B cell (primary cell): Measurements from ENCODE around the gene HSPA12A. TPM values are rescaled to one million over a fixed set of nuclear protein-coding genes. Genes with fewer than 3 reads are reported as not detected.

Experiments
- ATAC-seq: fragments of 200-7000 bp; cut with Tn5 transposase; one replicate; pipeline ENCODE4 v1.10.0; 2021; ENCODE audit warnings: low read depth, mild to moderate bottlenecking, moderate number of reproducible peaks, moderate library complexity
- CTCF ChIA-PET: fragments of 350-600 bp; sonication (Branson Sonifier 250); formaldehyde crosslinking; loops from one replicate; lab custom pipeline; 2021; ENCODE audit warnings: antibody characterized with exemption, inconsistent platforms; lab: Charles Lee
- POLR2A ChIA-PET: fragments of 350-600 bp; sonication (Branson Sonifier 250); formaldehyde crosslinking; loops from one replicate; lab custom pipeline; 2021; ENCODE audit warnings: antibody characterized with exemption; lab: Charles Lee
- DNase-seq: peaks from one replicate; pipeline ENCODE4 v3.0.0; 2013
- H2AFZ ChIP-seq: 2 replicates; pipeline ENCODE4 v1.6.1; 2012; ENCODE audit warnings: mild to moderate bottlenecking, low read depth, low read length; ENCODE audit not compliant: insufficient read depth, poor library complexity, severe bottlenecking
- H3K27ac ChIP-seq, 2 donors: 1 replicate in 1 of 2; 2 replicates in 1 of 2; pipeline ENCODE4 v1.5.1; 2012 to 2013; ENCODE audit warnings: low read length in 2 of 2, mild to moderate bottlenecking in 2 of 2, moderate library complexity in 1 of 2
- H3K27me3 ChIP-seq, 4 experiments: fragments of 200-600 bp in 1 of 4; sonication (generic) in 1 of 4; replicated peaks in 1 of 4; 1 replicate in 2 of 4; 2 replicates in 2 of 4; pipeline versions ENCODE4 v1.6.1 to v1.7.0; 2013 to 2016; ENCODE audit warnings: low read length in 3 of 4, mild to moderate bottlenecking in 2 of 4, mixed read lengths in 1 of 4, moderate library complexity in 1 of 4; ENCODE audit not compliant: insufficient read depth in 4 of 4, control insufficient read depth in 3 of 4; ENCODE audit errors: control extremely low read depth in 1 of 4
- H3K36me3 ChIP-seq, 2 experiments: replicated peaks in 1 of 2; 1 replicate in 1 of 2; 2 replicates in 1 of 2; pipeline versions ENCODE4 v1.6.1 to v1.7.1; 2013; ENCODE audit warnings: low read length in 1 of 2; ENCODE audit not compliant: insufficient read depth in 2 of 2, control insufficient read depth in 1 of 2; ENCODE audit errors: control extremely low read depth in 1 of 2, extremely low read depth in 1 of 2
- H3K4me1 ChIP-seq, 2 donors: fragments of 200-600 bp in 1 of 2; sonication (generic) in 1 of 2; 1 replicate in 1 of 2; 2 replicates in 1 of 2; pipeline versions ENCODE4 v1.5.1 to v1.6.1; 2013 to 2017; ENCODE audit warnings: low read length in 2 of 2; ENCODE audit not compliant: control insufficient read depth in 2 of 2, insufficient read depth in 2 of 2
- H3K4me2 ChIP-seq: replicated peaks from 2 replicates; pipeline ENCODE3; 2012; ENCODE audit warnings: mild to moderate bottlenecking, low read depth, low read length; ENCODE audit not compliant: poor library complexity, severe bottlenecking
- H3K4me3 ChIP-seq, 5 experiments: fragments of 200-600 bp in 1 of 5; sonication (generic) in 1 of 5; 1 replicate in 3 of 5; 2 replicates in 2 of 5; pipeline versions ENCODE4 v1.5.1 to v1.7.0; 2011 to 2016; ENCODE audit warnings: low read length in 4 of 5, mild to moderate bottlenecking in 4 of 5, low read depth in 2 of 5, control low read depth in 1 of 5, moderate library complexity in 1 of 5; ENCODE audit not compliant: insufficient read depth in 1 of 5; ENCODE audit errors: control extremely low read depth in 1 of 5, extremely low read depth in 1 of 5
- H3K79me2 ChIP-seq: fragments of 200-600 bp; sonication (generic); one replicate; pipeline ENCODE4 v1.6.0; 2016; ENCODE audit warnings: low read length; ENCODE audit not compliant: control insufficient read depth, insufficient read depth
- H3K9ac ChIP-seq: fragments of 200-600 bp; sonication (generic); 2 replicates; pipeline ENCODE4 v1.6.1; 2017; ENCODE audit warnings: mild to moderate bottlenecking, low read length, moderate library complexity
- H3K9me3 ChIP-seq, 3 donors: one replicate each; pipeline versions ENCODE4 v1.6.1 to v1.7.1; 2013; ENCODE audit warnings: low read length in 2 of 3; ENCODE audit not compliant: control insufficient read depth in 2 of 3, insufficient read depth in 1 of 3; ENCODE audit errors: control extremely low read depth in 1 of 3
- H4K20me1 ChIP-seq: 2 replicates; pipeline ENCODE4 v1.6.0; 2012; ENCODE audit warnings: mild to moderate bottlenecking, low read length; ENCODE audit not compliant: insufficient read depth, control insufficient read depth, poor library complexity, severe bottlenecking
- H3K27ac Mint-ChIP-seq: one replicate; pipeline ENCODE4 v1.8.0; 2021; ENCODE audit warnings: mixed read lengths
- H3K27me3 Mint-ChIP-seq: one replicate; pipeline ENCODE4 v1.8.0; 2021; ENCODE audit warnings: mixed read lengths
- H3K4me1 Mint-ChIP-seq: one replicate; pipeline ENCODE4 v1.8.0; 2021; ENCODE audit warnings: mixed read lengths
- H3K4me3 Mint-ChIP-seq: one replicate; pipeline ENCODE4 v1.8.0; 2021; ENCODE audit warnings: mixed read lengths
- H3K9me3 Mint-ChIP-seq: one replicate; pipeline ENCODE4 v1.8.0; 2022; ENCODE audit warnings: mixed read lengths; ENCODE audit not compliant: insufficient read depth
- CTCF ChIP-seq: fragments of 200-600 bp; IDR thresholded peaks from one replicate; pipeline ENCODE4 v1.8.0; 2022; ENCODE audit warnings: antibody characterized with exemption, mild to moderate bottlenecking
- EZH2 ChIP-seq: IDR thresholded peaks from 2 replicates; pipeline ENCODE4 v1.6.1; 2012; ENCODE audit warnings: borderline replicate concordance, low read depth, mild to moderate bottlenecking, moderate library complexity, low read length; ENCODE audit not compliant: insufficient read depth, poor library complexity, severe bottlenecking
- WGBS: methylation state at CpG from one replicate; pipeline ENCODE4 v1.1.5; 2013; ENCODE audit warnings: missing lambda C conversion rate; ENCODE audit not compliant: insufficient coverage; 5-methylcytosine and 5-hydroxymethylcytosine counted together
- intact Hi-C: fragments of 100-400 bp; cut with micrococcal nuclease; formaldehyde crosslinking; loops from one replicate; pipeline ENCODE4 v1.10.0; 2022
- polyA plus RNA-seq: library from polyadenylated mRNA; depleted of rRNA; stranded (reverse); fragments of >200 nt; gene quantifications from 2 replicates; pipeline ENCODE4 v1.2.3, GENCODE V29; 2012
- total RNA-seq, 2 donors: library from RNA; stranded (reverse); fragments of 120-200 nt in 1 of 2; gene quantifications; 1 replicate in 1 of 2; 2 replicates in 1 of 2; pipeline versions ENCODE4 v1.2.3 to v1.2.4, GENCODE V29; 2013 to 2022

Gene HSPA12A
- total and polyA plus RNA-seq, 2 donors (not counting 1 experiment from before 2014, with no cell fraction given): 2.1 to 17.7 TPM

GRCh38 chr10:116691635-116692034, 50.7 kb downstream of the HSPA12A start:
- H3K4me3 ChIP-seq: no peak overlapping the region
- ATAC-seq (no peak), DNase-seq (no peak)
- H4K20me1 ChIP-seq: no peaks in the 10 kb centered on the region
- no peak for TF ChIP-seq EZH2
- TF ChIP-seq CTCF: no peak
- H3K27me3 ChIP-seq: no peaks in the 10 kb centered on the region
- ChIA-PET CTCF (interaction anchor here (1.2 kb wide), 1 partner anchor 8 kb away, joined by 3 read pairs; no protein-coding TSS in a partner anchor), POLR2A (no interaction called here)
- no peaks in the 10 kb centered on the region for H3K9me3 ChIP-seq
- H3K9ac ChIP-seq: no peak overlapping the region
- H3K9me3 Mint-ChIP-seq: no peaks in the 10 kb centered on the region
- H3K27ac Mint-ChIP-seq: no peak overlapping the region
- no peak overlapping the region for H3K27ac ChIP-seq
- no peaks in the 10 kb centered on the region for H3K79me2 ChIP-seq
- H3K4me2 ChIP-seq: no peak overlapping the region
- no peaks in the 10 kb centered on the region for H3K36me3 ChIP-seq
- peaks cover 13% of the 10 kb centered on the region for H3K27me3 Mint-ChIP-seq
- no peak overlapping the region for H3K4me3 Mint-ChIP-seq
- H2AFZ ChIP-seq: no peak overlapping the region
- H3K4me1 ChIP-seq: no peaks in the 10 kb centered on the region
- intact Hi-C loops: no loop called here
- no peaks in the 10 kb centered on the region for H3K4me1 Mint-ChIP-seq
- WGBS: 73% methylated on average over 6 of the region's 6 CpGs

- no peaks in the 10 kb centered on the region for H3K4me1 Mint-ChIP-seq
- 81% methylated on average over 12 of the region's 17 CpGs for WGBS
Observed at GRCh38 chr10:116690356-116691322, 51.7 kb downstream of the HSPA12A start.

More at GRCh38 chr10:116690356-116691322, 51.7 kb downstream of the HSPA12A start:
- ChIA-PET POLR2A (no interaction called here), CTCF (interaction anchor here (1.4 kb wide), 1 partner anchor 9 kb away, joined by 3 read pairs; no protein-coding TSS in a partner anchor)
- Histone ChIP-seq H3K9me3 (no peaks in the 10 kb centered on the region), H3K79me2 (no peaks in the 10 kb centered on the region), H3K36me3 (no peaks in the 10 kb centered on the region), H3K9ac (no peak overlapping the region), H2AFZ (no peak overlapping the region), H3K27ac (no peak overlapping the region), H3K4me3 (no peak overlapping the region), H3K27me3 (no peaks in the 10 kb centered on the region), H3K4me1 (no peaks in the 10 kb centered on the region), H4K20me1 (no peaks in the 10 kb centered on the region), H3K4me2 (no peak overlapping the region)
- ATAC-seq: no peak
- DNase-seq: no peak
- no peak overlapping the region for H3K27ac Mint-ChIP-seq
- H3K27me3 Mint-ChIP-seq: peaks cover 13% of the 10 kb centered on the region
- no peak for TF ChIP-seq EZH2
- TF ChIP-seq CTCF: no peak
- intact Hi-C loops: no loop called here
- no peaks in the 10 kb centered on the region for H3K9me3 Mint-ChIP-seq
- no peak overlapping the region for H3K4me3 Mint-ChIP-seq
